GM15510 (cell line): ENCODE measurements around the gene ZNF766.
A peak's percentile ranks its signal among the peaks of the same experiment; 100 is the strongest.

Experiments
- POLR2A ChIP-seq: IDR thresholded peaks from 3 replicates; pipeline ENCODE4 v1.6.1; 2011; ENCODE audit warnings: borderline replicate concordance; ENCODE audit not compliant: insufficient read length; ENCODE audit errors: extremely low read depth

Gene ZNF766

GRCh38 chr19:52258426-52258825 lies 11.0 kb upstream of the ZNF766 start:
- TF ChIP-seq POLR2A, result no peak

DNA sequence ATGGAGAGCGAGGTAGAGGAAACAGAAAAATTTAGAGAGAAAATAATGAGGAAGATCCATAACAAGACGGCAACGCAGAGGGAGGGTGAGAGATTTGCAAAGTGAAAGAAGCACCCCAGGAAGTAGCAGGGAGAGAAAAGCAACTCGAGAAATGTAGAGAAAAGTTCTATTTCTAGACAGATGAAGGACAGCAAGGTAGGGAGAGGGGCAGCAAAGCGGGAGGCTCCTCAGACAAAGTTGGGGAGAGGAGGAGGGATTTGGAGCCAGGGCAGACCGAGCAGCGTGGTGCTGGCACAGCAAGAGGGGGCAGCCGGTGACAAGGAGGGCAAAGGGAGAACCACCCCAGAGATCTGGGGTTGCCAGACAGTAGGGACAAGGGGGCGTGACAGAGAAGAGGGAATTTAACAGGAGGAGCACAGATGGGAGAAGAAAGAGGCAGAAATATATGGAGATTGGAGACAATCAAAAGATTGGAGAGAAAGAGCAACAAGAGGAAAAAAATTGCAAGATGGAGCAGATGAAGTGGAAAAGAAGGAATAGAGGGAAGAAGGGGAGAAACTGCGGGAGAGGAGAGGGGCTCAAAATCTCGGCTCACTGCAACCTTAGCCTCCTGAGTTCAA lies 989 bp downstream of the ZNF766 start:
- TF ChIP-seq POLR2A, result no peak

DNA sequence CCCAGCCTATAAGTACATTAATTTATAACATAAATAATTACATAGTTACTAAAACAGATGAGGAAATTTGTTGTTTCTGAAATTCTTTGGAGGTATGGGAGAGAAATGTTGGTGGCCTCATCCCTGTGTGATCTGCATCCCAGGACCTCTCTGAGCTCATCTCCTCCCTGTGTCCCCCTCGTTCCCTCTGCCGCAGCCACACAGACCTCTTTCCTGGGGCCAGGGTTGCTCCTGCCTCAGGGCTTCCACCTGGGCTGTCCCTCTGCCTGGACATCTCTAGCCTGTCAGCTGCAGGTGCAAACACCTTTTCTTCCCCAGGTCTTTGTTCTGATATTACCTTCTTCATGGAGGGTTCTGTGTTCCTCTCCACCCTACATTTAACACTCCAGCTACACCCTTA lies 3.9 kb downstream of the ZNF766 start:
- TF ChIP-seq POLR2A, result no peak

GRCh38 chr19:52274191-52274590 lies 4.8 kb downstream of the ZNF766 start:
- TF ChIP-seq POLR2A, result no peak

- no peak for TF ChIP-seq POLR2A
These were observed 6.6 kb downstream of the ZNF766 start for GRCh38 chr19:52275988-52276387.

GRCh38 chr19:52277471-52277870 lies 8.1 kb downstream of the ZNF766 start:
- TF ChIP-seq POLR2A, result no peak

- TF ChIP-seq POLR2A, result no peak
These were observed 16.9 kb downstream of the ZNF766 start for GRCh38 chr19:52286256-52286655.

DNA sequence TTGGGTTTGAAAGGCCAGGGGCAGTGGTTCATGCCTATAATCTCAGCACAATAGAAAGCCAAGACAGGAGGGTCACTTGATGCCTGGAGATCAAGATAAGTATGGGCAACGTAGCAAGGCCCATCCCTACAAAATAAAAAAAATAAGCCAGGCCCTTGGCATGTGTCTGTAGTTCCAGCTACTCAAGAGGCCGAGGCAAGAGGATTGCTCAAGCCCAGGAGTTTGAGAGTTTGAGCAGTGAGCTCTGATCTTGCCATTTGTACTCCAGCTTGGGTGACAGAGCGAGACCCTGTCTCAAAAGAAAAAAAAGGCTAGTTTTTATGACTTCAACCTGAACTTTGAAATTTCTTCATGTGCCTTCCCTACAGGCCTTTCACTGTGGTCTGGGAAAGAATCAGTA lies 22.4 kb downstream of the ZNF766 start:
- TF ChIP-seq POLR2A, result no peak

DNA sequence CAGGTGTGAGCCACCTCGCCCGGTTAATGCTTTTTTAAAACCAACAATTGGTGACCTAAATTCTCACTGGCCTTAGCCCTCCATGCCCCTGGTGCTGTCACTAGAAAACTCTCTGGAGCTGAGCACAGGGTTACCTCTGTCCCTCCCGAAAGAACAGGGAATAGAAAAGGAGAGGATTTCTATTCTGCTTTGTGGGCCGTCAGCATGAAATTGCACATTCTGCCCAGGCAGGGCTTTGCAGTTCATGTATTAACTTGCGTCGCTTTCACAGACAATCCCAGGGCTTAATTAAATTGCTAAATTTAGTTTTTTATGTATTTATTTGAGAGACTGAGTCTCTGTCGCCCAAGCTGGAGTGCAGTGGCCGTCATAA lies 27.0 kb downstream of the ZNF766 start:
- TF ChIP-seq POLR2A, result no peak

DNA sequence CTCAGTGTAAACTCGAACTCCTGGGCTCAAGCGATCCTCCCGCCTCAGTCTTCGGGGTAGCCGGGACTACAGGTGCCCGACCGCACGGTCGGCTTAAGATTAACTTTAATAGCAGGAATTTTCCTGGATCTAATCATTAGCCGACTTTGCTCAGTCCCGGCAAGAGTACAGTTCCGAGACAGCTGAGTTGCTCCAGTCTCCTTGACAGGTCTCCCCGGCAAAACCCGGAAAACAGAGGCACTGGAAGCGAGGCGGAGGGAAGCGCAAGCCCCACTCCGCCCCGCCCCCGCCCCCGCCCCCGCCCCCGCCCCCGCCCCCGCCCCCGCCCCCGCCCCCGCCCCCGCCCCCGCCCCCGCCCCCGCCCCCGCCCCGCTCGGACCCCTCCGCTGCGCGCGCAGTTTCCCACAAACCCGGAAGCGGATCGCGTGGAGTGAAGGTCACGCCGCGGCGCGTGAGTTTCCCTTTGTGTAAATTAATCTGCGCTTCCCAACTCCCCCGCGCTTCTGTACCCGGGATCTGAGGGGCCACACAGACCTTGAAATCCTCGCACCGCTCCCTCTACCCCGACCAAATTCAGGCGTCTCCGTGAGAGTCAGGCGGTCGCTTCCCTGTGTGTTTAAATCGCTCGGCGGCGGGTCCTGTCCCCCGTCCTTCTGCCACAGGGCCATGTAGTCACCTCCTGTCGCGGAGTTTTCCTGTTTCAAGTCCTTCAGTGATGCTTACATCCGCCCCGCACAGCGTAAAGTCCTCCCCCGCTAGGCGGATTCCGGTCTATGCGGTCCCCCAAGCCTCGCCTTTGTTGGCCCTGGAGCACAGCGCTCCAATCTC lies 27.6 kb downstream of the ZNF766 start, which contains the start of gene ZNF480:
ZNF480 (plus strand) TSS at position 397 of the 828 bp plus-strand sequence. CDS start 3,244 bp downstream, outside the sequence.
- TF ChIP-seq POLR2A, result peak; percentile 59

GRCh38 chr19:52297601-52298364 lies 28.4 kb downstream of the ZNF766 start:
- TF ChIP-seq POLR2A, result no peak

GRCh38 chr19:52307275-52307674 lies 37.9 kb downstream of the ZNF766 start:
- TF ChIP-seq POLR2A, result no peak

DNA sequence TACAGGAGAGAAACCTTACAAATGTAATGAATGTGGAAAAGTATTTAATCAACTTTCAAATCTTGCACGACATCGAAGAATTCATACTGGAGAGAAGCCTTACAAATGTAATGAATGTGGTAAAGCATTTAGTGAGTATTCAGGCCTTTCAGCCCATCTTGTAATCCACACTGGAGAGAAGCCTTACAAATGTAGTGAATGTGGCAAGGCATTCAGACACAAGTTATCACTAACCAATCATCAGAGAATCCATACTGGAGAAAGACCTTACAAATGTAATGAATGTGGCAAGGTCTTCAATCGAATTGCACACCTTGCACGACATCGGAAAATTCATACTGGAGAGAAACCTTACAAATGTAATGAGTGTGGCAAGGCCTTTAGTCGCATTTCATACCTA lies 53.0 kb downstream of the ZNF766 start:
- no peak for TF ChIP-seq POLR2A

DNA sequence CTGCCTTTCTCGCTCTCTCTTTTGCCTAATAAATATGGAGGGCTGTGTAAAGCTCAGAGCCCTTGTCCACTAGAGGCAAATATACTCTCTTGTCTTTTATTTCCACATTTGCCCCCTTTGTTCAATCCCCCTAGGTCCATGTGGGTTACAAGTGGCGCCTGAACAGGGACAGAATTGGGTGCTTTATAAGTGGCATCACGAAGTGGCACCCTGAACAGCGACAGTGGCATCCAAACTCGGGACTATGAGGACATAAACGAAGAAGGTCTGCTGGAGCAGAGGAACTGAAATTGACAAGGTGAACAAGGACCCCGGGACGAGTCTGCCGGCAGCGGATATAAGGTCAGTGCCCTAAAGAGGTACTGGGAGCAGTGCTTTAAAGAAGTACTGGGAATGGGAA lies 62.4 kb downstream of the ZNF766 start:
- no peak for TF ChIP-seq POLR2A

DNA sequence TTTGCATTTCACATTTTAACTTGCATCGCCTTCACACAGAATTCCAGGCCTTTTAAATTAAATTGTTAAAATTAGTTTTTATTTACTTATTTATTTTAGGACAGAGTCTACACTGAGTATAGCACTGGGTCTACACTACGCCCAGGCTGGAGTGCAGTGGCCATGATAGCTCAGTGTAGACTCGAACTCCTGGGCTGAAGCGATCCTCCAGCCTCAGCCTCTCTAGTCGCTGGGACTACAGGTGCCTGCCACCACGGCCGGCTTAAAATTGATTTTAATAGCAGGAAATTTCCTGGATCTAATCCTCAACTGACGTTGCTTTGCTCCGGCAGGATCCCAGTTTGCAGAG lies 66.4 kb downstream of the ZNF766 start:
- no peak for TF ChIP-seq POLR2A
